Stimulated activated CD4-positive, alpha-beta T cell treated with anti-CD3 and anti-CD28 coated beads, Interleukin-4, amount 100 ng/mL, for 24 hours (primary cell): Measurements from ENCODE around the gene FXYD7.
"Not testable (repeated sequence)": the region's sequence is repeated elsewhere in the genome, so short reads cannot be mapped to it uniquely, and the experiment has no call there.

ENCODE experiments used
- DNase-seq: peaks from one replicate; pipeline ENCODE4 v3.0.0-alpha.2; 2020

The FXYD7 gene

GRCh38 chr19:35167251-35168119 is 24.4 kb downstream of the FXYD7 start:
- no peak for DNase-seq

DNA sequence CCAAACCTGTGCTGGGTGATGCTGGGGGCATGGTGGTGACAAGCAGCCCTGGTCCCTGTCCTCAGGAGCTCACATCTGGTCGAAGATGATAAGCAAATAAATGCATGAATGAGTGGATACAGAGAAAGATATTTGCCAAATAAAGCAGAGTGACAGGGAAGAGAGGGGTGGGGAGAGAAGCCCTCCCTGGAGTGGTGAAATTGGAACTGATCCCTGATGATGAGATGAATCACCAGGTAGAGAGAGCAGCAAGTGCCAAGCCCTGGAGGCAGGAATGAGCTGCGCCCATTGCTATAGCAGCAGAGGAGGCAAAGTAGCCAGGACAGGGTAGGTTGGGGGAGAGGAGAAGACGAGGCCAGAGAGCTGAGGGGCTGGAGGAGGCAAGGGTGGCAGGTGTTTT is 25.1 kb downstream of the FXYD7 start:
- DNase-seq = no peak

DNA sequence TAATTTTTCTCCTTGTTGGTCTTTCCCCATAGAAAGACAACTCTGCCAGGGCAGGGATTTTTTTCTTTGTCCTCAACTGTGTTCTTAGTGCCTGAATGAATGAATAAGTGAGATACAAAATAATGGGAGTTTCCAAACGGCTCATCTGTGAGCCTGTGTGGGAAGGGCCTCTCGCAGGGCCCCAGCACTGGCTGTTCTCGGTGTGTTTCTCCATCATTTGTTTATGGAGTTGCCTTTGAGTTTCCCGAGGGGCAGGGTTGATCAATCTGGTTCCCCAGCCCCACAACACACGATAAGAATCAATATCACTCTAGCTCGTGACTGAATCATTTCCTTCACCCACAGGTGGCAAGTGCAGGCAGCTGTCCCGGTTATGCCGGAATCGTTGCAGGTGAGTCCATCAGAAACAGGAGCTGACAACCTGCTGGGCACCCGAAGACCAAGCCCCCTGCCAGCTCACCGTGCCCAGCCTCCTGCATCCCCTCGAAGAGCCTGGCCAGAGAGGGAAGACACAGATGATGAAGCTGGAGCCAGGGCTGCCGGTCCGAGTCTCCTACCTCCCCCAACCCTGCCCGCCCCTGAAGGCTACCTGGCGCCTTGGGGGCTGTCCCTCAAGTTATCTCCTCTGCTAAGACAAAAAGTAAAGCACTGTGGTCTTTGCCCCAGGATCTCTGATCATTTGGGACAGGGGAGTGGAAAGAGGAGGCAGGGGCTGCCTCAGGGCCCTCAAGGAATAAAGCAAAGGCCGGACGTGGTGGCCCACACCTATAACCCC is 26.4 kb downstream of the FXYD7 start:
- DNase-seq = peak; percentile 39

DNA sequence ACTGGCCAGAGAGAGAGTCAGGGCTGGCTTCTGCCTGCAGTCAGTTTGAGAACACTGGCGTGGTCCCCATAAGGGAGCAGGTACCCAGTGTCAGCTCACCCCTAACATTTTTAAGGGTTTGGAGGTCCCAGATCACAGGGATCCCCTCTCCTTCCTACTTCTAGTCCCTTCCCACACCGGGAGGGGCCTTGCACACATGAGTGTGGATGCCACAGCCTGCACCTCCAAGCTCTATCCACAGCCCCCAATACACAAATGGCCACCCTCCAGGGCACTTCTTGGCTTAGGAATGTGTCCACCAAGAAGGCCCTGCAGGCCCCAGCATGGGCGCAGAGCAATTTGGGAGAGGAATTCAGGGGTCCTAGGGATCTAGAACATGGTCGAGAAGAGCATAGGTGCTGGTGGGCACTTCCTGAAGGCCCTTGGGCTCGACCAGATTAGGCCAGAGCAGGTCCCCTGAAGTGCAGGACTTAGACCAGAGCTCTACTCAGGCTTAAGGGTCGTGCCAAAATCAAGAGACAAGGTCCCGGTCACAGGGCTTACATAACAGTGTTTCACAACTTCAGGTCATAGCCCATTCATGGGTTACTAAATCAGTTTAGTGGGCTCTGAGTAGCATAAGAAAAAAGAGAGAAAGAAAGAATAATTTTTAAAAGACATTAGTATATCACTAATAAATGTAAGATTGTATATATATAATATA is 27.5 kb downstream of the FXYD7 start:
- no peak for DNase-seq

DNA sequence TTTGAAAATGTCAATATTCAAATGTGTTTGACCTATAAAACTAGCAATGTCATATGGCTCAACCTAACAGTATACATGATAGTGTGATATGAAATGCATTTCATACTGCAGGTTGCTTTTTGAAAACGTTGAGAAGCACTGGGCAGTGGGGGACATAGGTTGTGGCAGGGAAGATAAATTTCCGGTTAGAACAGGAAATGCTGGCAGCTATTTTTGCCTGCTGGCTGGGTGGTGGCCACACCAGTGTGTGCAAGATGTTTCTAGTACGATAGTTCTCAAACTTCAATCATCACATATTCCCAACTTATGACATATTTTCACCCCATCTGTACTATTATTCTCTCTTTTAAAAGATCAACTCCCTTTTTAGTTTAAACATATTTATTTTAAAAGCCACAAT is 28.7 kb downstream of the FXYD7 start:
- no peak for DNase-seq

DNA sequence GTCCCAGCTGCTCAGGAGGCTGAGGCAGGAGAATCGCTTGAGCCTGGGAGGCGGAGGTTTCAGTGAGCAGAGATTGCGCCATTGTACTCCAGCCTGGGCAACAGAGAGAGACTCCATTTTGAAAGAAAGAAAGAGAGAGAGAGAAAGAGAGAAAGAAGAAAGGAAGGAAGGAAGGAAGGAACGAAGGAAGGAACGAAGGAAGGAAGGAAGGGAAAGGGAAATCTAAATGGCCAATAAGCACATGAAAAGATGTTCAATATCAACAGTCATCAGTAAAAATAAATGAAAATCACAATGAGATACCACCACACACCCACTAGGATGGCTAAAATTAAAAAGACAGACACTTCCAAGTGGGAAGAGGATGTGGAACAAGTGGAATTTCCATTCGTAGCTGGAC is 31.2 kb downstream of the FXYD7 start:
- DNase-seq = no peak

- DNase-seq = no peak
Observed at GRCh38 chr19:35176181-35176570, 33.1 kb downstream of the FXYD7 start.

DNA sequence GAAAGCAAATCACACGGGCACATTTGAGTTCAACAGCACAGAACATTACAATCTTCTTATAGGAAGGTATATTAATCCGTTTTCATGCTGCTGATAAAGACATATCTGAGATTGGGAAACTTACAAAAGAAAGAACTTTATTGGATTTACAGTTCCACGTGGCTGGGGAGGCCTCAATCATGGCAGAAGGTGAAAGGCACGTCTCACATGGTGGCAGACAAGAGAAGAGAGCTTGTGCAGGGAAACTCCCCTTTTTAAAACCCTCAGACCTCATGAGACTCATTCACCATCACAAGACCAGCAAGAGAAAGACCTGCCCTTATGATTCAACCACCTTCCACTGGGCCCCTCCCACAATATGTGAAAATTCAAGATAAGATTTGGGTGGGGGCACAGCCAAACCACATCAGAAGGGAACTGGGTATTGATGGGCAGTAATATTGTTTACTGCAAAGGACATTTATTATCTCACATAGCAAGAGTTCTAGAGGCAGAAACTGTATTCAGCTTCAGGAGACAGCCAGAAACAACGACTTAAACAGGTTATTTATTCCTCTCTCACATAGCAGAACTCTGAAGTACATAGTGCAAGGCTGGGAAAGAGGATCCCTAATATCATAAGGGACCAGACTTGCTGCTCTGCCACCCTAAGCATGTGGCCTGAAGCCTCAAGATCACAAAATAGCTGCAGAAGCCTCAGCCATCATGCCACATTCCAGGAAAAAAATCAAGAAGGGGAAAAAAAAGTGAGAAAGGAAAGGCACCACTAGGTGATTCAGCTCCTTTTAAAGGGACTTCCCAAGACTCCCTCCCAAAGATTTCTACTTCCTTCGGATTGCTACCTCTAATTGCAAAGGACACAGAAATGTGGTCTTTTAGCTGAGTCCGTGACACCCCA is 34.6 kb downstream of the FXYD7 start:
- no peak for DNase-seq

- DNase-seq = no peak
Observed at GRCh38 chr19:35178701-35179100, 35.6 kb downstream of the FXYD7 start.

DNA sequence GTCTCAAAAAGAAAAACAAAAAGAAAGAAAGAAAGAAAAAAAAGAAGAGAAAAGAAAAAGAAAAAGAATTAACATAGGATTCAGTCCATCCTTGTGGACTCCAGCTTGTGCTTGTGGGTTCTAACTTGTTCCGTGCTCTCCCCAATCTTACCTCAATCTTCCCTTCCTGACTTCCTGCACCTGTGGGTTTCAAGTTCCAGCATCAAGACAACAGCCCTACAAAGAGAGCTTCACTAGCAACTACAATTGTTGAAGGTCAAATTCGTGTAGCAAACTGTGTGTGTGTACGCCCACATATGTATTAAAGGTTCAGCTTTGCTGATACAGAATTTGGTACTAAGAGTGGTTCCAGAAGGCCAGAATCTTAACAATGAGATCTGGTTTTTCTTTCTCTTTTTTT is 36.8 kb downstream of the FXYD7 start:
- DNase-seq = no peak

- DNase-seq = no peak
Observed at GRCh38 chr19:35181387-35181786, 38.3 kb downstream of the FXYD7 start.

DNA sequence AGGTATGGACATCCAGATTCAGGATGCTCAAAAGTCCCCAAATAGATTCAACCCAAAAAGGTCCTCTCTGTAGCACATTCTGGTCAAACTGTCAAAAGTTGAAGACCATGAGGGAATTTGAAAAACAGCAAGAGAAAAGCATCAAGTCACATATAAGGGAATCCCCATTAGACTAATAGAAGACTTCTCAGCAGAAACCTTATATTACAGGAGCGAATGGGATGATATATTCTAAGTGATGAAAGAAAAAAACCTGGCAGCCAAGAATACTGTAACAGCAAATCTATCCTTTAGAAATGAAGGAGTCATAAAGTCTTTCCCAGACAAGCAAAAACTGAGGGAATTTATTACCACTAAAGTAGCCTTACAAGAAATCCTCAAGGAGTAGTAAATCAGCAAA is 41.2 kb downstream of the FXYD7 start:
- no peak for DNase-seq

GRCh38 chr19:35184884-35185283 is 41.8 kb downstream of the FXYD7 start:
- DNase-seq = no peak

DNA sequence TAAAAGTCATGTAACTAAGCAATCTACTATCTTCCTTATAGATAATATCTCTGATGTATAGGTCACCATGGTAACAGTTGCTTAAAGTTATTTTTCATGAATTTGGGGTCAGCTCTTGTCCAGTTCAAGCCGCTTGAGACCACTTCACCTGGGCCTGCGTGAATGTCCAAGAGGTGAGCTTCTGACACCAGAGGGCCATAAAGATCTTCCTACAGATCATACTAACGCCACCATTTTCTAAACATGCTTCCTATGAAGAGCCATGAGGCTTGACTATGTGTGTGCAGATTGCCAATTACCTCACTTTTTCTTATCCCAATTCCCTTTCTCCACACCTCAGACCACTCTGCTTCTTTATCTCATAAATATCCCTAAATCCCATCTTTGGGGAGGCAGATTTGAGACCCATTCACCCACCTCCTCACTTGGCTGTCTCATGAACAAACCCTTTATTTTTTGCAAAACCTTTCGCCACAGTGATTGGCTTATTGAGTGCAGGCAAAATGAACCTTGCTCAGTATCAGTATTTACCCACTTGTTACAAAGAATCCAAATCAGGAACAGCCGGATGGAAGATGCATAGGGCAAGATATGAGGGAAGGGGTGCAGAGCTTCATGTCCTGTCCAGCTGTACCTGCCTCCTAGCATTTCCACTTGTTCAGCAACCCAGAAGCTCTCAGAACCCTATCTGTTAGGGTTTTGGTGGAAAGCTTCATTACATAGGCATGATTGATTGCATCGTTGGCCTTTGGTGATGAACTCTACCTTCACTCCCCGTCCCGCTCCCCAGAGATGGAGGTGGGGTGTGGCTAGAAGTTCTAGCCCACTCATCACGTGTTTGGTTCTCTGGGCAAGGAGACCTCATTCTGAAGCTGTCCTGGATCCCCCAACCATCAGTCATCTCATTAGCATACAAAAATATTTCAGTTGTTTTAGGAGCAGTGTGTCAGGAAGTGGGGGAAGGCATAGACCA is 51.2 kb downstream of the FXYD7 start:
- no peak for DNase-seq

DNA sequence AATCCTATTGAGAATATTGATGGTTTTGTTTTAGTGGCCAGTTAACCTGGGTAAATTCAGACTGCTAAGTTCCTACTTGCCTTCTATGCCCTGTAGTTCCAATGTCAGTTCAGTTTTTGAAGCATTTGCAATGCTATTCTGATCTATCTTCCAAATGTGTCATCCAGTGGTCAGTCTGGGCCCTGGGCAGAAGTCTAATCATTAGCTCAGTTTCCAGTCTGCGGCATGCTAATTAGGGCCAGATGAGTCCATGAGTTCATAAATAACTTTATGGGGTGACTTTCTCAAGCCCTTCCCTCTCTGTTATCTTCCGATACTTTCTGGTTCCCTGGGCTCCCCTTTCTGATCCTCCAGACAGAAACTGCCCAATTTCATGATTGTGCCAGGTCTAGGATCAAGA is 52.8 kb downstream of the FXYD7 start:
- no peak for DNase-seq

GRCh38 chr19:35196861-35197260 is 53.8 kb downstream of the FXYD7 start:
- DNase-seq = not testable (repeated sequence)

GRCh38 chr19:35199481-35199880 is 56.4 kb downstream of the FXYD7 start:
- no peak for DNase-seq

DNA sequence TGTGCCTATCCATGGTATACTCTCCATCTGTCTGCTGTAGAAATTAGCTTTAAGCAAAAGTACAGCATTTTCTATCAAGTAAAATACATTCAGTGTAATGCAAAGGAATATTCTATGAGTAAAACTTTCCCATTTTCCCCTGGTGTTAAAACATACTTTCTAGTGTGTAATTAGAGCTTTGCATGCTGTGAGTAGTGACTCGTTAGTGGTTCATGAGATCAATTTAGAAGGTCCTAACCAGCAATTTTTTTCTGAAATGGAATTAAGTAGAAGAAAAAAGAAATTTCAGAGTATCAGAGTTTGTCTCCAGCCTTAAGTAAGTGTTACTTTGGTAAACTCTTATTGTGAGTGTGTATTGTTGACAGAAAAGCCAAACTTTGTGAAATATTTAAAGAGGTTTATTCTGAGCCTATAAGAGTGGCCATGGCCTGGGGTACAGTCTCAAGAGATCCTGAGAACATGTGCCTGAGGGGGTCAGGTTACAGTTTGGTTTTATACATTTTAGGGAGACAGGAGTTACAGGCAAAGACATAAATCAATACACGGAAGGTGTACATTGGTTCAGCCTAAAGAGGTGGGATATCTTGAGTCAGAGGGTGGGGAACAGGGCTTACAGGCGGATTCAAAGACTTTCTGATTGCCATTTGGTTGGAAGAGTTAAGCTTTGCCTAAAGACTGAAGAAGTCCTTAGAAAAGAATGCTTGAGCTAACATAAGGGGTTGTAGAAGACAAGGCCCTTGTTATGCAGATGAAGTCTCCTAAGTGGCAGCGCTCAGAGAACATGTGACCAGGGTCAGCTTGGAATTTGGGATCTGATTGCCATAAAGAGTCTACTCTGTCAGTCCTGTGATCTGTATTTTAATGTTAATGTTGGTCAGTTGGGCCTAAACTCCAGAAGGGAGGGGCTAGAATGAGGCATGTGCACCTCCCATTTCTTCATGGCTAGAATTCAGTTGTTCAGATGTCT is 60.0 kb downstream of the FXYD7 start:
- no peak for DNase-seq
